GM12878 (cell line): Measurements from ENCODE around the gene ASS1. TPM values are rescaled to one million over a fixed set of nuclear protein-coding genes. Genes with fewer than 3 reads are reported as not detected.

Experiments used
- ATAC-seq: fragments of 200-7000 bp; cut with Tn5 transposase; 3 replicates; pipeline ENCODE4 v1.9.1; 2020; ENCODE audit warnings: mild to moderate bottlenecking, moderate library complexity
- BruUV-seq: library from RNA; stranded (reverse); fragments of 400-500 nt; replicated peaks from 2 replicates; lab custom pipeline; 2021; lab: Mats Ljungman, UMichigan
- CTCF ChIA-PET: fragments of 300-600 bp; sonication (Branson Sonifier 250); formaldehyde crosslinking; extraction: SDS; loops from one replicate; lab custom pipeline; 2021; ENCODE audit warnings: inconsistent platforms; lab: Yijun Ruan, JAX
- POLR2A ChIA-PET: fragments of 350-600 bp; formaldehyde crosslinking; extraction: SDS; loops from one replicate; lab custom pipeline; 2021; ENCODE audit warnings: inconsistent platforms; lab: Charles Lee
- RAD21 ChIA-PET: fragments of 300-600 bp; sonication (Branson Sonifier 250); formaldehyde crosslinking; loops from one replicate; lab custom pipeline; 2023; ENCODE audit warnings: antibody characterized with exemption; ENCODE audit not compliant: unreplicated experiment; lab: Charles Lee
- SMC1A ChIA-PET: fragments of 300-600 bp; sonication (Branson Sonifier 250); formaldehyde crosslinking; loops from one replicate; lab custom pipeline; 2023; ENCODE audit not compliant: unreplicated experiment, uncharacterized antibody; lab: Charles Lee
- DNase-seq: peaks from one replicate; pipeline ENCODE4 v3.0.0-alpha.2; 2011; ENCODE audit warnings: low read depth, low spot score
- FAIRE-seq: peaks from 3 replicates; lab custom pipeline; 2011; peaks lifted over from hg19 to GRCh38; lab: Jason Lieb, UNC
- H2AFZ ChIP-seq: 2 replicates; pipeline ENCODE4 v1.6.0; 2011; ENCODE audit warnings: low read depth, low read length, control low read depth; ENCODE audit not compliant: control insufficient read depth
- H3K27ac ChIP-seq: 2 replicates; pipeline ENCODE4 v1.5.1; 2011; ENCODE audit warnings: control low read depth; ENCODE audit not compliant: control insufficient read depth, insufficient read depth
- H3K27me3 ChIP-seq, 2 experiments: replicated peaks in 1 of 2; 2 replicates each; pipeline versions ENCODE4 v1.6.0 to v1.6.1; 2011; ENCODE audit warnings: low read length in 1 of 2; ENCODE audit not compliant: control insufficient read depth in 2 of 2, insufficient read depth in 2 of 2
- H3K36me3 ChIP-seq, 2 experiments: 2 replicates each; pipeline ENCODE4 v1.5.1; 2011; ENCODE audit warnings: low read length in 1 of 2; ENCODE audit not compliant: control insufficient read depth in 2 of 2, insufficient read depth in 2 of 2
- H3K4me1 ChIP-seq: 2 replicates; pipeline ENCODE4 v1.6.1; 2011; ENCODE audit warnings: mild to moderate bottlenecking, low read length, moderate library complexity, mixed read lengths; ENCODE audit not compliant: control insufficient read depth, insufficient read depth
- H3K4me2 ChIP-seq: 2 replicates; pipeline ENCODE4 v1.6.0; 2011; ENCODE audit warnings: control low read depth; ENCODE audit not compliant: control insufficient read depth, insufficient read depth
- H3K4me3 ChIP-seq: fragments of 200-600 bp; sonication (generic); 2 replicates; pipeline ENCODE4 v1.5.1; 2016
- H3K79me2 ChIP-seq: 2 replicates; pipeline ENCODE4 v1.6.0; 2011; ENCODE audit warnings: low read length; ENCODE audit not compliant: control insufficient read depth, insufficient read depth
- H3K9ac ChIP-seq: 2 replicates; pipeline ENCODE4 v1.8.0; 2011; ENCODE audit warnings: low read length, control low read depth, mixed read lengths; ENCODE audit not compliant: control insufficient read depth, insufficient read depth
- H3K9me3 ChIP-seq: replicated peaks from 3 replicates; pipeline ENCODE4 v1.5.1; 2011; ENCODE audit warnings: mild to moderate bottlenecking, low read length; ENCODE audit not compliant: control insufficient read depth, insufficient read depth
- H4K20me1 ChIP-seq: 2 replicates; pipeline ENCODE4 v1.6.0; 2011; ENCODE audit not compliant: control insufficient read depth, insufficient read depth
- ETV6 ChIP-seq, 2 experiments: fragments of 450-650 bp in 1 of 2; IDR thresholded peaks in 1 of 2; conservative IDR thresholded peaks in 1 of 2; 2 replicates each; pipeline ENCODE4 v1.6.1; 2014; ENCODE audit warnings: antibody characterized with exemption in 1 of 2, borderline replicate concordance in 1 of 2, low read depth in 1 of 2, mild to moderate bottlenecking in 1 of 2, moderate library complexity in 1 of 2
- FOS ChIP-seq: IDR thresholded peaks from 3 replicates; pipeline ENCODE4 v1.6.1; 2011; ENCODE audit warnings: borderline replicate concordance; ENCODE audit not compliant: insufficient read length; ENCODE audit errors: extremely low read depth
- HDAC6 ChIP-seq: fragments of 200-600 bp; sonication (generic); IDR thresholded peaks from one replicate; pipeline ENCODE4 v1.8.0; 2017; ENCODE audit warnings: antibody characterized with exemption; ENCODE audit not compliant: unreplicated experiment
- JUNB ChIP-seq: IDR thresholded peaks from 2 replicates; pipeline ENCODE4 v1.6.1; 2016; ENCODE audit warnings: antibody characterized with exemption, mild to moderate bottlenecking
- NBN ChIP-seq: fragments of 450-650 bp; IDR thresholded peaks from 2 replicates; pipeline ENCODE4 v1.6.1; 2016
- NR2F1 ChIP-seq: fragments of 450-650 bp; conservative IDR thresholded peaks from 2 replicates; pipeline ENCODE4 v1.6.1; 2017; ENCODE audit warnings: mild to moderate bottlenecking
- SIN3A ChIP-seq: IDR thresholded peaks from 2 replicates; pipeline ENCODE4 v1.6.1; 2012; ENCODE audit warnings: low read depth, low read length, improper control_type of control experiment
- SMAD1 ChIP-seq: fragments of 450-650 bp; IDR thresholded peaks from 2 replicates; pipeline ENCODE4 v1.6.1; 2018; ENCODE audit warnings: mild to moderate bottlenecking, low read depth; ENCODE audit not compliant: partially characterized antibody
- TCF7 ChIP-seq: IDR thresholded peaks from 2 replicates; pipeline ENCODE4 v1.6.1; 2014; ENCODE audit warnings: antibody characterized with exemption, borderline replicate concordance
- WGBS: methylation state at CpG from one replicate; pipeline ENCODE4 v1.1.6; 2016; ENCODE audit warnings: low lambda C conversion rate; ENCODE audit not compliant: insufficient replicate concordance, insufficient coverage; ENCODE audit errors: missing lambda C conversion rate; 5-methylcytosine and 5-hydroxymethylcytosine counted together
- in situ Hi-C: fragments of 300-500 bp; cut with MboI; formaldehyde crosslinking; loops from 9 replicates; pipeline ENCODE4 v1.14.3; 2018; ENCODE audit warnings: mixed read lengths
- intact Hi-C: fragments of 100-400 bp; cut with micrococcal nuclease; formaldehyde crosslinking; loops from one replicate; pipeline ENCODE4 v1.14.2; 2022; ENCODE audit not compliant: unreplicated experiment
- polyA plus RNA-seq, 11 experiments: library from polyadenylated mRNA; depleted of rRNA in 4 of 11; unstranded in 6 of 11; stranded (reverse) in 5 of 11; fragments of >200 nt; fragmentation: Nextera tagmentation in 4 of 11; fragmentation: Illumina TruSeq in 1 of 11; extraction: Ambion mirVana in 4 of 11; extraction: Trizol in 1 of 11; gene quantifications; 1 replicate in 1 of 11; 2 replicates in 10 of 11; pipeline versions ENCODE4 v1.2.1 to v1.2.3, GENCODE V29; 2011 to 2016; ENCODE audit warnings: inconsistent platforms in 2 of 11, missing spikeins in 2 of 11, low read depth in 1 of 11
- total RNA-seq, 4 experiments: library from RNA; depleted of rRNA in 3 of 4; stranded (reverse); fragments of >200 nt in 3 of 4; fragmentation: Illumina TruSeq in 1 of 4; extraction: Trizol in 1 of 4; gene quantifications; 2 replicates each; pipeline versions ENCODE4 v1.2.1 to v1.2.3, GENCODE V29; 2013 to 2021
- TF ChIP-seq, protein P1 (sequence below): fragments of 450-650 bp; formaldehyde crosslinking; IDR thresholded peaks from 2 replicates; pipeline ENCODE4 v1.4.0; 2022; ENCODE audit warnings: mild to moderate bottlenecking, moderate library complexity
- TF ChIP-seq, protein P2 (sequence below): fragments of 450-650 bp; IDR thresholded peaks from 2 replicates; pipeline ENCODE4 v1.6.1; 2017; ENCODE audit warnings: borderline replicate concordance
- TF ChIP-seq, protein P3 (sequence below): fragments of 150-350 bp; IDR thresholded peaks from 2 replicates; pipeline ENCODE4 v1.6.1; 2014; ENCODE audit warnings: mild to moderate bottlenecking, low read depth, low read length
- TF ChIP-seq, protein P4 (sequence below): IDR thresholded peaks from 2 replicates; pipeline ENCODE4 v1.6.1; 2012; ENCODE audit warnings: improper control_type of control experiment, low read depth, low read length; ENCODE audit not compliant: insufficient replicate concordance

ASS1 gene
- total and polyA plus RNA-seq, 10 of the 15 experiments (the other 5 are each of a cell fraction or from before 2014, with no cell fraction given) = 0.10 to 6.1 (median 0.28) TPM; not detected in 3

DNA sequence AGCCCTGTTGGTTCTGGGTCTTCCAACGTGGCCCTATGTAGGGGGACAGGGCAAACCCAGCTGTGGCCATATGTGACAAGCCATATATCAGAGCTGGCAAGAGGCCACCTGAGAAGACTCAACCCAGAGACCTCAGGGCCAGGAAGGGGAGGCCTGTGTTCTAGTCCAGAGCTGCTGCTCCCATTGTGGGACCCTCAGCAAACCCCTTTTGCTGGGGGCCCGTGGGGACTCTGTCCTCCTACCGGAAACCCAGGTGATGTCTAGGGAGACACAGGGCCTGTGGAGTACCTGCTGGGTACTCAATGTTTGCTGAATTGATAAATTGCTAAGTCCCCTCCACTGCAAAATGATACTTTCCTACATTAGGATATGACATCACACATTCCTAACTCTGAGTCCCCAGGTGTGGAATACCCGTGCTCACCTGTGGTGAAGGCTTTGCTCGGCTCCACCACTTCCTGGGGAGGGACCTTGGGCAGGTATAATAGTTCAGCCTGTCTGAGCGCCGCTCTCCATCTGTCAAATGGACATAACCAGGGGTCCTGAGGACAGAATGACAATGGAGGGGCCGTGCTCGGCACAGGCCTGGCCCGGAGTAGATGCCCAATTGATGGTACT is 38.4 kb upstream of the ASS1 start:
- DNase-seq (no peak), FAIRE-seq (no peak), ATAC-seq (no peak)
- ChIA-PET RAD21 (no interaction called here), POLR2A (no interaction called here), SMC1A (no interaction called here), CTCF (no interaction called here)
- no peak overlapping the region for H3K4me2 ChIP-seq
- BruUV-seq = no TSS peak
- in situ Hi-C loops (no loop called here), intact Hi-C loops (no loop called here)
- no peaks in the 10 kb centered on the region; a peak in 2 of 4 replicates for H3K27me3 ChIP-seq
- no peaks in the 10 kb centered on the region for H3K79me2 ChIP-seq
- no peaks in the 10 kb centered on the region for H3K4me1 ChIP-seq
- WGBS = 15% methylated on average over 10 of the region's 10 CpGs
- no peak overlapping the region for H3K27ac ChIP-seq
- H3K9me3 ChIP-seq = no peaks in the 10 kb centered on the region
- H3K4me3 ChIP-seq = no peak overlapping the region
- H3K36me3 ChIP-seq = no peaks in the 10 kb centered on the region
- no peaks in the 10 kb centered on the region for H4K20me1 ChIP-seq
- H2AFZ ChIP-seq = no peak overlapping the region
- H3K9ac ChIP-seq = no peak overlapping the region
- TF ChIP-seq, protein P1, sequence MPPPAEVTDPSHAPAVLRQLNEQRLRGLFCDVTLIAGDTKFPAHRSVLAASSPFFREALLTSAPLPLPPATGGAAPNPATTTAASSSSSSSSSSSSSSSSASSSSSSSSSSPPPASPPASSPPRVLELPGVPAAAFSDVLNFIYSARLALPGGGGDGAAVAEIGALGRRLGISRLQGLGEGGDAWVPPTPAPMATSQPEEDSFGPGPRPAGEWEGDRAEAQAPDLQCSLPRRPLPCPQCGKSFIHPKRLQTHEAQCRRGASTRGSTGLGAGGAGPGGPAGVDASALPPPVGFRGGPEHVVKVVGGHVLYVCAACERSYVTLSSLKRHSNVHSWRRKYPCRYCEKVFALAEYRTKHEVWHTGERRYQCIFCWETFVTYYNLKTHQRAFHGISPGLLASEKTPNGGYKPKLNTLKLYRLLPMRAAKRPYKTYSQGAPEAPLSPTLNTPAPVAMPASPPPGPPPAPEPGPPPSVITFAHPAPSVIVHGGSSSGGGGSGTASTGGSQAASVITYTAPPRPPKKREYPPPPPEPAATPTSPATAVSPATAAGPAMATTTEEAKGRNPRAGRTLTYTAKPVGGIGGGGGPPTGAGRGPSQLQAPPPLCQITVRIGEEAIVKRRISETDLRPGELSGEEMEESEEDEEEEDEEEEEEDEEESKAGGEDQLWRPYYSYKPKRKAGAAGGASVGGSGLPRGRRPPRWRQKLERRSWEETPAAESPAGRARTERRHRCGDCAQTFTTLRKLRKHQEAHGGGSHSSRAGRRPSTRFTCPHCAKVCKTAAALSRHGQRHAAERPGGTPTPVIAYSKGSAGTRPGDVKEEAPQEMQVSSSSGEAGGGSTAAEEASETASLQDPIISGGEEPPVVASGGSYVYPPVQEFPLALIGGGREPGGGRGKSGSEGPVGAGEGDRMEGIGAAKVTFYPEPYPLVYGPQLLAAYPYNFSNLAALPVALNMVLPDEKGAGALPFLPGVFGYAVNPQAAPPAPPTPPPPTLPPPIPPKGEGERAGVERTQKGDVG = no peak
- TF ChIP-seq JUNB (no peak), ETV6 (conservative IDR thresholded peaks at IDR 0.05 in 1 of 2, IDR thresholded peaks at IDR 0.05 in 1 of 2; ENCODE audit: borderline replicate concordance in 1 of 2, low read depth in 1 of 2) (no peak), HDAC6 (no peak), TCF7 (no peak), SIN3A (no peak), SMAD1 (no peak), NBN (no peak), FOS (no peak), NR2F1 (no peak)
- TF ChIP-seq, protein P2, sequence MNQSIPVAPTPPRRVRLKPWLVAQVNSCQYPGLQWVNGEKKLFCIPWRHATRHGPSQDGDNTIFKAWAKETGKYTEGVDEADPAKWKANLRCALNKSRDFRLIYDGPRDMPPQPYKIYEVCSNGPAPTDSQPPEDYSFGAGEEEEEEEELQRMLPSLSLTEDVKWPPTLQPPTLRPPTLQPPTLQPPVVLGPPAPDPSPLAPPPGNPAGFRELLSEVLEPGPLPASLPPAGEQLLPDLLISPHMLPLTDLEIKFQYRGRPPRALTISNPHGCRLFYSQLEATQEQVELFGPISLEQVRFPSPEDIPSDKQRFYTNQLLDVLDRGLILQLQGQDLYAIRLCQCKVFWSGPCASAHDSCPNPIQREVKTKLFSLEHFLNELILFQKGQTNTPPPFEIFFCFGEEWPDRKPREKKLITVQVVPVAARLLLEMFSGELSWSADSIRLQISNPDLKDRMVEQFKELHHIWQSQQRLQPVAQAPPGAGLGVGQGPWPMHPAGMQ = no peak
- TF ChIP-seq, protein P3, sequence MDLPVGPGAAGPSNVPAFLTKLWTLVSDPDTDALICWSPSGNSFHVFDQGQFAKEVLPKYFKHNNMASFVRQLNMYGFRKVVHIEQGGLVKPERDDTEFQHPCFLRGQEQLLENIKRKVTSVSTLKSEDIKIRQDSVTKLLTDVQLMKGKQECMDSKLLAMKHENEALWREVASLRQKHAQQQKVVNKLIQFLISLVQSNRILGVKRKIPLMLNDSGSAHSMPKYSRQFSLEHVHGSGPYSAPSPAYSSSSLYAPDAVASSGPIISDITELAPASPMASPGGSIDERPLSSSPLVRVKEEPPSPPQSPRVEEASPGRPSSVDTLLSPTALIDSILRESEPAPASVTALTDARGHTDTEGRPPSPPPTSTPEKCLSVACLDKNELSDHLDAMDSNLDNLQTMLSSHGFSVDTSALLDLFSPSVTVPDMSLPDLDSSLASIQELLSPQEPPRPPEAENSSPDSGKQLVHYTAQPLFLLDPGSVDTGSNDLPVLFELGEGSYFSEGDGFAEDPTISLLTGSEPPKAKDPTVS = no peak
- TF ChIP-seq, protein P4, sequence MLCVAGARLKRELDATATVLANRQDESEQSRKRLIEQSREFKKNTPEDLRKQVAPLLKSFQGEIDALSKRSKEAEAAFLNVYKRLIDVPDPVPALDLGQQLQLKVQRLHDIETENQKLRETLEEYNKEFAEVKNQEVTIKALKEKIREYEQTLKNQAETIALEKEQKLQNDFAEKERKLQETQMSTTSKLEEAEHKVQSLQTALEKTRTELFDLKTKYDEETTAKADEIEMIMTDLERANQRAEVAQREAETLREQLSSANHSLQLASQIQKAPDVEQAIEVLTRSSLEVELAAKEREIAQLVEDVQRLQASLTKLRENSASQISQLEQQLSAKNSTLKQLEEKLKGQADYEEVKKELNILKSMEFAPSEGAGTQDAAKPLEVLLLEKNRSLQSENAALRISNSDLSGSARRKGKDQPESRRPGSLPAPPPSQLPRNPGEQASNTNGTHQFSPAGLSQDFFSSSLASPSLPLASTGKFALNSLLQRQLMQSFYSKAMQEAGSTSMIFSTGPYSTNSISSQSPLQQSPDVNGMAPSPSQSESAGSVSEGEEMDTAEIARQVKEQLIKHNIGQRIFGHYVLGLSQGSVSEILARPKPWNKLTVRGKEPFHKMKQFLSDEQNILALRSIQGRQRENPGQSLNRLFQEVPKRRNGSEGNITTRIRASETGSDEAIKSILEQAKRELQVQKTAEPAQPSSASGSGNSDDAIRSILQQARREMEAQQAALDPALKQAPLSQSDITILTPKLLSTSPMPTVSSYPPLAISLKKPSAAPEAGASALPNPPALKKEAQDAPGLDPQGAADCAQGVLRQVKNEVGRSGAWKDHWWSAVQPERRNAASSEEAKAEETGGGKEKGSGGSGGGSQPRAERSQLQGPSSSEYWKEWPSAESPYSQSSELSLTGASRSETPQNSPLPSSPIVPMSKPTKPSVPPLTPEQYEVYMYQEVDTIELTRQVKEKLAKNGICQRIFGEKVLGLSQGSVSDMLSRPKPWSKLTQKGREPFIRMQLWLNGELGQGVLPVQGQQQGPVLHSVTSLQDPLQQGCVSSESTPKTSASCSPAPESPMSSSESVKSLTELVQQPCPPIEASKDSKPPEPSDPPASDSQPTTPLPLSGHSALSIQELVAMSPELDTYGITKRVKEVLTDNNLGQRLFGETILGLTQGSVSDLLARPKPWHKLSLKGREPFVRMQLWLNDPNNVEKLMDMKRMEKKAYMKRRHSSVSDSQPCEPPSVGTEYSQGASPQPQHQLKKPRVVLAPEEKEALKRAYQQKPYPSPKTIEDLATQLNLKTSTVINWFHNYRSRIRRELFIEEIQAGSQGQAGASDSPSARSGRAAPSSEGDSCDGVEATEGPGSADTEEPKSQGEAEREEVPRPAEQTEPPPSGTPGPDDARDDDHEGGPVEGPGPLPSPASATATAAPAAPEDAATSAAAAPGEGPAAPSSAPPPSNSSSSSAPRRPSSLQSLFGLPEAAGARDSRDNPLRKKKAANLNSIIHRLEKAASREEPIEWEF = no peak
